DND-41 (cell line): Measurements from ENCODE around the gene MAN1B1.

Source experiments
- ATAC-seq: fragments of 200-7000 bp; cut with Tn5 transposase; 3 replicates; pipeline ENCODE4 v1.9.1; 2021; ENCODE audit warnings: low read depth; ENCODE audit not compliant: insufficient read depth
- DNase-seq: peaks from one replicate; pipeline ENCODE4 v3.0.0-alpha.2; 2020
- H2AFZ ChIP-seq: 2 replicates; pipeline ENCODE4 v1.6.0; 2012; ENCODE audit warnings: low read depth, low read length
- H3K27ac ChIP-seq: 2 replicates; pipeline ENCODE4 v1.5.1; 2012; ENCODE audit warnings: low read length, inconsistent platforms
- H3K27me3 ChIP-seq: fragments of 200-600 bp; sonication (generic); 2 replicates; pipeline ENCODE4 v1.6.0; 2012; ENCODE audit warnings: low read length, mild to moderate bottlenecking, inconsistent platforms; ENCODE audit not compliant: insufficient read depth, poor library complexity
- H3K36me3 ChIP-seq: 2 replicates; pipeline ENCODE4 v1.5.1; 2012; ENCODE audit warnings: low read length, inconsistent platforms; ENCODE audit not compliant: insufficient read depth
- H3K4me1 ChIP-seq: 2 replicates; pipeline ENCODE4 v1.5.1; 2012; ENCODE audit warnings: mild to moderate bottlenecking, low read length; ENCODE audit not compliant: insufficient read depth
- H3K4me2 ChIP-seq: 2 replicates; pipeline ENCODE4 v1.6.0; 2012; ENCODE audit warnings: mild to moderate bottlenecking, moderate library complexity, low read length, inconsistent platforms; ENCODE audit not compliant: insufficient read depth
- H3K4me3 ChIP-seq, 2 experiments: fragments of 200-600 bp in 1 of 2; shearing (Covaris generic) in 1 of 2; 2 replicates each; pipeline ENCODE4 v1.5.1; 2012 to 2016; ENCODE audit warnings: inconsistent platforms in 2 of 2, low read length in 2 of 2, mild to moderate bottlenecking in 2 of 2, low read depth in 1 of 2, moderate library complexity in 1 of 2
- H3K79me2 ChIP-seq: 2 replicates; pipeline ENCODE4 v1.6.0; 2012; ENCODE audit warnings: low read length, inconsistent platforms; ENCODE audit not compliant: insufficient read depth
- H3K9ac ChIP-seq: 2 replicates; pipeline ENCODE4 v1.6.0; 2012; ENCODE audit warnings: low read depth, mild to moderate bottlenecking, inconsistent platforms, low read length, moderate library complexity
- H3K9me3 ChIP-seq: 2 replicates; pipeline ENCODE4 v1.5.1; 2012; ENCODE audit warnings: low read length, moderate library complexity, mild to moderate bottlenecking, inconsistent platforms; ENCODE audit not compliant: insufficient read depth, severe bottlenecking
- H4K20me1 ChIP-seq: 2 replicates; pipeline ENCODE4 v1.6.0; 2012; ENCODE audit warnings: low read length; ENCODE audit not compliant: insufficient read depth
- EZH2 ChIP-seq: IDR thresholded peaks from 3 replicates; pipeline ENCODE4 v1.6.1; 2012; ENCODE audit warnings: borderline replicate concordance, low read depth, mild to moderate bottlenecking, moderate library complexity, low read length, inconsistent platforms; ENCODE audit not compliant: severe bottlenecking
- TF ChIP-seq, protein P1 (sequence below): IDR thresholded peaks from 2 replicates; pipeline ENCODE4 v1.5.1; 2012; ENCODE audit warnings: borderline replicate concordance, low read length, moderate library complexity, mild to moderate bottlenecking; ENCODE audit not compliant: poor library complexity, severe bottlenecking; ENCODE audit errors: extremely low read depth

Gene MAN1B1

DNA sequence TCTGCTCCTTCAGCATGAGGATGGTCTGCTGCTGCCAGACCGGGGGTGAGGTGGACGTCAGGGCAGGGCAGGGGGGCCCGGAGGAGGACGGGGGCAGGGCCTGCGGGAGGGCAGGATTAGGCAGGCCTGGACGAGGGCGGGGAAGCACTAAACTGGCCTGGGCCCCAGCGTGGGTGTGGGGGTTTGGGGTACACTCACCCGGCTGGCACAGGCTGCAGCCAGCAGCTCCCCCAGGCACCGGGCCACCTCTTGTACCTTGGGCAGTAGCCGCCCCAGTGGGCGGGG is 22.0 kb upstream of the MAN1B1 start:
- no peaks in the 10 kb centered on the region for H3K9me3 ChIP-seq
- H3K9ac ChIP-seq: no peak overlapping the region
- H3K36me3 ChIP-seq: peaks cover 29% of the 10 kb centered on the region
- no peaks in the 10 kb centered on the region for H3K27me3 ChIP-seq
- DNase-seq: no peak
- ATAC-seq: no peak
- H2AFZ ChIP-seq: no peak overlapping the region
- H3K4me2 ChIP-seq: no peak overlapping the region
- peaks cover 23% of the 10 kb centered on the region for H3K4me1 ChIP-seq
- TF ChIP-seq, protein P1, sequence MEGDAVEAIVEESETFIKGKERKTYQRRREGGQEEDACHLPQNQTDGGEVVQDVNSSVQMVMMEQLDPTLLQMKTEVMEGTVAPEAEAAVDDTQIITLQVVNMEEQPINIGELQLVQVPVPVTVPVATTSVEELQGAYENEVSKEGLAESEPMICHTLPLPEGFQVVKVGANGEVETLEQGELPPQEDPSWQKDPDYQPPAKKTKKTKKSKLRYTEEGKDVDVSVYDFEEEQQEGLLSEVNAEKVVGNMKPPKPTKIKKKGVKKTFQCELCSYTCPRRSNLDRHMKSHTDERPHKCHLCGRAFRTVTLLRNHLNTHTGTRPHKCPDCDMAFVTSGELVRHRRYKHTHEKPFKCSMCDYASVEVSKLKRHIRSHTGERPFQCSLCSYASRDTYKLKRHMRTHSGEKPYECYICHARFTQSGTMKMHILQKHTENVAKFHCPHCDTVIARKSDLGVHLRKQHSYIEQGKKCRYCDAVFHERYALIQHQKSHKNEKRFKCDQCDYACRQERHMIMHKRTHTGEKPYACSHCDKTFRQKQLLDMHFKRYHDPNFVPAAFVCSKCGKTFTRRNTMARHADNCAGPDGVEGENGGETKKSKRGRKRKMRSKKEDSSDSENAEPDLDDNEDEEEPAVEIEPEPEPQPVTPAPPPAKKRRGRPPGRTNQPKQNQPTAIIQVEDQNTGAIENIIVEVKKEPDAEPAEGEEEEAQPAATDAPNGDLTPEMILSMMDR: no peak
- TF ChIP-seq EZH2: no peak
- no peak overlapping the region for H3K27ac ChIP-seq
- peaks cover 13% of the 10 kb centered on the region for H3K79me2 ChIP-seq
- H4K20me1 ChIP-seq: peaks cover 52% of the 10 kb centered on the region
- H3K4me3 ChIP-seq: no peak overlapping the region

DNA sequence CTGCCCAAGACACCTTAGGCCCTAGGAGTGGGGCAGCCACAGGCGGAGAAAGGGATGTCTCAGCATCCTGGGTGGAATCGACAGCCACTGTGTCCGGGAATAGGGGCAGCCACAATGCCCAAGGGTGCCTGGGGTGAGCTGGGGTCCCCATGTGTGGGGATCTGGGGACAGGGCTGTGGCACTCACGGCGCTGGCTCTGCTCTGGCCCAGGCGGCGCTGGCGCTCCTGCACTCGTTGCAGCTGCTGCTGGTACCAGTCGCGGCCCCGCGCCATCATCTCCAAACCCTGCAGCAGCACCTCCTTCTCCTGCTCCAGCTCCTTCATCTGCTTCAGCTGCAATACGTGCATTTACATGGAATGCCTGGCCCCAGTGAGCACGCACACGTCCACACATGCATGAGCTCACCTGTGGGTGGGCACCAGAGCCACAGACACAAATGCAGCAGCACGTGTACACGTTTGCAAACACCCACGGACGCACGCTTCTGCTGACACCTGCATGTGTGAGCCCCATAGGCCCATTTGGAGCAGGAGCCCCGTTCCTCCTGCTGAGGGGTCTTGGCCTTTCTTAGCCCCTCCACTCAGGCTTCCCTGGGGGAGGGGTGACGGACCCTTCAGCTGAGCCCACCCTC is 21.3 kb upstream of the MAN1B1 start:
- Histone ChIP-seq H3K4me2 (no peak overlapping the region), H2AFZ (no peak overlapping the region), H3K27me3 (no peaks in the 10 kb centered on the region), H4K20me1 (peaks cover 52% of the 10 kb centered on the region), H3K4me3 (no peak overlapping the region), H3K9me3 (no peaks in the 10 kb centered on the region), H3K9ac (no peak overlapping the region), H3K27ac (no peak overlapping the region), H3K4me1 (peaks cover 25% of the 10 kb centered on the region), H3K79me2 (peaks cover 13% of the 10 kb centered on the region), H3K36me3 (peaks cover 29% of the 10 kb centered on the region)
- TF ChIP-seq, protein P1: no peak
- TF ChIP-seq EZH2: no peak
- DNase-seq (no peak), ATAC-seq (no peak)

DNA sequence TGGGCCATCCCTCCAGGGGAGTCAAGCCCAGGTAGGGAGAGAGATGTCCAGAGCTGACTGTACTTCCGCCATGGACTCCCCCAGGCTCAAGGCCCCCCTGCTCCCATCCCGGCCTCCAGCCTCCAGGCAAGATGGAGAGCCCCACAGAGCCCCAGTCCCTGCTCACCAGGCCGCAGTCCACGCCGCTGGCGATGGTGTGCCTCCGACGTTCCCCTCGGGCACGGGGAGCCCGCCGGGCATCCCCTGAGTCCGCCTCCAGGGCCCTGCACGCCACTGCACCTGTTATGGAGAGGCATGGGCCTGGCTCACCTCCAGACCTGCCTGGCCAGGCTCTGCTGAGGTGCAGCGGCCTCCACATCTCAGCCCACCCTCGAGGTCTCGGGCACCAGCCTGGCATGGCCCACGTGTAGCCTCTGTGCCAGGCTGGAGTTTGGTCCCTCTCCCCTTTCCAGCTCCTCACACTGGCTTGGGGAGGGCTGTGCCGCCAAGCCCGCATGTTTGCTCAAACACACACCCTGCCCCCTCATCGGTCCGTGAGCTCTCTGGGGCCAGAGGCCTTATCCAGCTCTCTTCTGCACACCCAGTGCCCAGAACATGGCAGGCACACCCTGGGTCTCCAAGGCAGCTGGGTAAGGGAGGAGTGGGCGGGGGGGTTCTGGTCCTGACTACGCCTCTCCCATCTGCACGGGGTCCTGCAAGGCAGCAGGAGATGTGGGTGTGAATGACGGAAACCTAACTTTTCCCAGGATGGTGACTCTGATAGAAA is 20.5 kb upstream of the MAN1B1 start:
- H3K79me2 ChIP-seq: peaks cover 16% of the 10 kb centered on the region
- no peak for DNase-seq
- H3K4me3 ChIP-seq: no peak overlapping the region
- no peak for TF ChIP-seq EZH2
- TF ChIP-seq, protein P1: no peak
- peaks cover 33% of the 10 kb centered on the region for H3K4me1 ChIP-seq
- no peak overlapping the region for H3K4me2 ChIP-seq
- no peaks in the 10 kb centered on the region for H3K9me3 ChIP-seq
- H3K27me3 ChIP-seq: no peaks in the 10 kb centered on the region
- no peak for ATAC-seq
- peaks cover 29% of the 10 kb centered on the region for H3K36me3 ChIP-seq
- peaks cover 52% of the 10 kb centered on the region for H4K20me1 ChIP-seq
- H3K27ac ChIP-seq: no peak overlapping the region
- H2AFZ ChIP-seq: no peak overlapping the region
- no peak overlapping the region for H3K9ac ChIP-seq
